Right renal pelvis (tissue), 4 donors: ENCODE measurements around the gene OLR1. TPM values are rescaled to one million over a fixed set of nuclear protein-coding genes. Genes with fewer than 3 reads are reported as not detected.

ENCODE experiments used
- DNase-seq, 4 donors: peaks; one replicate each; pipeline ENCODE4 v3.0.0-alpha.2; 2013; ENCODE audit warnings: low read depth in 4 of 4, low spot score in 3 of 4, missing footprints in 1 of 4
- polyA plus RNA-seq, 4 donors: library from polyadenylated mRNA; unstranded; fragments of 120-200 nt; gene quantifications; one replicate each; pipeline ENCODE4 v1.2.1, GENCODE V29; 2013; ENCODE audit not compliant: insufficient read length in 4 of 4

OLR1 gene
- polyA plus RNA-seq, 4 donors: 1.2 to 1.8 (median 1.3) TPM

- no peak for DNase-seq
Measured at GRCh38 chr12:10155966-10156365, 16.0 kb downstream of the OLR1 start.

- no peak for DNase-seq
Measured at GRCh38 chr12:10154145-10154496, 17.8 kb downstream of the OLR1 start.

- peak; percentile 54 to 70 (median 59) for DNase-seq
Measured at GRCh38 chr12:10153271-10154144, 18.4 kb downstream of the OLR1 start.

- DNase-seq: no peak
Measured at GRCh38 chr12:10151621-10152020, 20.3 kb downstream of the OLR1 start.

GRCh38 chr12:10147714-10148403, 24.1 kb downstream of the OLR1 start:
- DNase-seq: no peak

- DNase-seq: no peak
Measured at GRCh38 chr12:10142976-10143589, 28.8 kb downstream of the OLR1 start.

- peak in 1 of 4 donors; percentile 18 for DNase-seq
Measured at GRCh38 chr12:10140001-10140400, 31.9 kb downstream of the OLR1 start.

GRCh38 chr12:10136637-10137205, 35.2 kb downstream of the OLR1 start:
- DNase-seq: no peak

GRCh38 chr12:10135126-10135525, 36.8 kb downstream of the OLR1 start:
- no peak for DNase-seq

- DNase-seq: no peak
Measured at GRCh38 chr12:10132850-10133370, 39.0 kb downstream of the OLR1 start.

- DNase-seq: no peak
Measured at GRCh38 chr12:10131111-10131690, 40.7 kb downstream of the OLR1 start.

- no peak for DNase-seq
Measured at GRCh38 chr12:10130042-10130441, 41.9 kb downstream of the OLR1 start, which contains the start of gene CLEC7A. CLEC7A (minus strand) TSS chr12:10130199; CDS start chr12:10130082, 117 bp downstream.

- DNase-seq: no peak
Measured at GRCh38 chr12:10128687-10129086, 43.2 kb downstream of the OLR1 start.

GRCh38 chr12:10126413-10126812, 45.5 kb downstream of the OLR1 start:
- no peak for DNase-seq

- no peak for DNase-seq
Measured at GRCh38 chr12:10122689-10123088, 49.2 kb downstream of the OLR1 start.

- no peak for DNase-seq
Measured at GRCh38 chr12:10121278-10121677, 50.7 kb downstream of the OLR1 start.

GRCh38 chr12:10119066-10119465, 52.9 kb downstream of the OLR1 start:
- DNase-seq: no peak

- DNase-seq: no peak
Measured at GRCh38 chr12:10115890-10116289, 56.0 kb downstream of the OLR1 start.

GRCh38 chr12:10115311-10115710, 56.6 kb downstream of the OLR1 start:
- no peak for DNase-seq

GRCh38 chr12:10113920-10114319, 58.0 kb downstream of the OLR1 start:
- no peak for DNase-seq
